Caco-2 (cell line): ENCODE data around the gene ERFL. TPM values are rescaled to one million over a fixed set of nuclear protein-coding genes. Genes with fewer than 3 reads are reported as not detected.
A peak's percentile ranks its signal among the peaks of the same experiment; 100 is the strongest.

Source experiments
- BruUV-seq: library from RNA; stranded (reverse); fragments of 400-500 nt; replicated peaks from 2 replicates; lab custom pipeline; 2021; lab: Mats Ljungman, UMichigan
- CTCF ChIA-PET: fragments of 300-600 bp; sonication (Branson Sonifier 250); formaldehyde crosslinking; loops from one replicate; lab custom pipeline; 2022; ENCODE audit warnings: antibody characterized with exemption; lab: Charles Lee
- POLR2A ChIA-PET: fragments of 300-600 bp; sonication (Branson Sonifier 250); formaldehyde crosslinking; loops from one replicate; lab custom pipeline; 2022; ENCODE audit warnings: antibody characterized with exemption; lab: Charles Lee
- DNase-seq, 2 experiments: peaks; one replicate each; pipeline versions ENCODE4 v3.0.0 to v3.0.0-alpha.2; 2020 to 2022
- H3K27me3 ChIP-seq: replicated peaks from 2 replicates; pipeline ENCODE4 v1.6.0; 2011; ENCODE audit warnings: low read length; ENCODE audit not compliant: control insufficient read depth, insufficient read depth
- H3K36me3 ChIP-seq: 2 replicates; pipeline ENCODE4 v1.5.1; 2011; ENCODE audit warnings: low read length; ENCODE audit not compliant: control insufficient read depth, insufficient read depth
- H3K4me1 ChIP-seq: fragments of 250-450 bp; sonication (Bioruptor Pico); 2 replicates; pipeline ENCODE4 v1.5.1; 2020; ENCODE audit warnings: mild to moderate bottlenecking
- H3K4me3 ChIP-seq: 2 replicates; pipeline ENCODE4 v1.5.1; 2011; ENCODE audit warnings: low read depth, mild to moderate bottlenecking, control low read depth, low read length
- H3K9me3 ChIP-seq: fragments of 250-450 bp; sonication (Bioruptor Pico); 2 replicates; pipeline ENCODE4 v1.5.1; 2020; ENCODE audit warnings: mild to moderate bottlenecking, moderate library complexity
- H3K27ac Mint-ChIP-seq: one replicate; pipeline ENCODE4 v1.8.0; 2022; ENCODE audit warnings: mixed read lengths; ENCODE audit not compliant: unreplicated experiment
- H3K27me3 Mint-ChIP-seq: one replicate; pipeline ENCODE4 v1.8.0; 2022; ENCODE audit warnings: mixed read lengths; ENCODE audit not compliant: insufficient read depth, unreplicated experiment
- H3K36me3 Mint-ChIP-seq: one replicate; pipeline ENCODE4 v1.8.0; 2022; ENCODE audit warnings: mild to moderate bottlenecking, mixed read lengths; ENCODE audit not compliant: insufficient read depth, unreplicated experiment
- H3K4me1 Mint-ChIP-seq: one replicate; pipeline ENCODE4 v1.8.0; 2022; ENCODE audit warnings: low read depth, mixed read lengths; ENCODE audit not compliant: unreplicated experiment
- H3K4me3 Mint-ChIP-seq: one replicate; pipeline ENCODE4 v1.8.0; 2022; ENCODE audit warnings: mild to moderate bottlenecking, moderate library complexity, mixed read lengths; ENCODE audit not compliant: unreplicated experiment
- H3K9me3 Mint-ChIP-seq: one replicate; pipeline ENCODE4 v1.8.0; 2022; ENCODE audit warnings: mixed read lengths; ENCODE audit not compliant: unreplicated experiment
- intact Hi-C: fragments of 100-400 bp; cut with micrococcal nuclease; formaldehyde crosslinking; loops from one replicate; pipeline ENCODE4 v1.10.0; 2022; ENCODE audit not compliant: unreplicated experiment
- total RNA-seq: library from RNA; stranded (reverse); gene quantifications from 2 replicates; pipeline ENCODE4 v1.2.3, GENCODE V29; 2022
- TF ChIP-seq, protein P1 (sequence below), 2 experiments: fragments of 200-600 bp in 1 of 2; IDR thresholded peaks; 1 replicate in 1 of 2; 2 replicates in 1 of 2; pipeline versions ENCODE4 v1.5.1 to v1.8.0; 2011 to 2022; ENCODE audit warnings: antibody characterized with exemption in 1 of 2, control low read depth in 1 of 2, inconsistent platforms in 1 of 2, low read depth in 1 of 2, low read length in 1 of 2, mild to moderate bottlenecking in 1 of 2, moderate library complexity in 1 of 2; ENCODE audit not compliant: insufficient read depth in 1 of 2, severe bottlenecking in 1 of 2, unreplicated experiment in 1 of 2

The ERFL gene
- total RNA-seq, 1 experiment from 2014 or later, result 0.23 TPM

DNA sequence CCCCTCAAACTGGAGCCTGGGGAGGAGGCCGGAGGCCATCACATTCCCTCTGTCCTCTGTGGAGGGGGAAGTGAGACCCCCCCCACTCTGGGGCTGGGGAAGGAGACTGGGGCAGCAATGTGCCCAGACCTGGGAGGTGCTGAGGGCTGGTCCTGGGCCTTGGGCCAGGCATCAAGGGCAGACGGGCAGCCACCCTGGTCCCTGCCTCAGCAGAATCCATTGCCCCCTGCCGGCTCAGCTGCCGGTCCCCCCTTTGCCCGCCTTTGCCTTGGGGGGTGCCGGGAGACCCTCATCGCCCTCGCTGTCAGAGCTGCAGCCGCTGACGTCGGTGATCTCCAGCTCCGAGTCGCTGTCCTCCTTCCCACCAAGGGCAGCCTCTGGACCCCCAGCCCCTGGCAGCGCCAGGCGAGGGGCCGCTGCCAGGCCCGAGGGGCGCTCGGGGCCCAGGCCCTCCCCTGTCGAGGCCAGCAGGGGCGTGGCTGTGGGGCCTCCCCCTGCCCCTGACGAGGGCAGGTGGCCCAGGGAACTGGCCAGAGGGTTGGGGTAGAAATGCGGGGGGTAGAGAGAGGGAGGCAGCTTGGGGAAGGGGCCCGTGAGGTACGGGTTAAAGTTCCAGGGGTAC lies 20.1 kb downstream of the ERFL start:
- Mint-ChIP-seq H3K4me1 (peaks cover 28% of the 10 kb centered on the region), H3K9me3 (no peaks in the 10 kb centered on the region), H3K27ac (no peak overlapping the region), H3K27me3 (no peaks in the 10 kb centered on the region), H3K4me3 (no peak overlapping the region), H3K36me3 (peaks cover 24% of the 10 kb centered on the region)
- Histone ChIP-seq H3K4me3 (no peak overlapping the region), H3K9me3 (no peaks in the 10 kb centered on the region), H3K27me3 (no peaks in the 10 kb centered on the region; the same call in 1 of the 2 replicates), H3K4me1 (peaks cover 26% of the 10 kb centered on the region), H3K36me3 (peaks cover 6% of the 10 kb centered on the region)
- DNase-seq, result no peak
- no TSS peak for BruUV-seq
- ChIA-PET CTCF (no interaction called here), POLR2A (no interaction called here)
- TF ChIP-seq, protein P1, sequence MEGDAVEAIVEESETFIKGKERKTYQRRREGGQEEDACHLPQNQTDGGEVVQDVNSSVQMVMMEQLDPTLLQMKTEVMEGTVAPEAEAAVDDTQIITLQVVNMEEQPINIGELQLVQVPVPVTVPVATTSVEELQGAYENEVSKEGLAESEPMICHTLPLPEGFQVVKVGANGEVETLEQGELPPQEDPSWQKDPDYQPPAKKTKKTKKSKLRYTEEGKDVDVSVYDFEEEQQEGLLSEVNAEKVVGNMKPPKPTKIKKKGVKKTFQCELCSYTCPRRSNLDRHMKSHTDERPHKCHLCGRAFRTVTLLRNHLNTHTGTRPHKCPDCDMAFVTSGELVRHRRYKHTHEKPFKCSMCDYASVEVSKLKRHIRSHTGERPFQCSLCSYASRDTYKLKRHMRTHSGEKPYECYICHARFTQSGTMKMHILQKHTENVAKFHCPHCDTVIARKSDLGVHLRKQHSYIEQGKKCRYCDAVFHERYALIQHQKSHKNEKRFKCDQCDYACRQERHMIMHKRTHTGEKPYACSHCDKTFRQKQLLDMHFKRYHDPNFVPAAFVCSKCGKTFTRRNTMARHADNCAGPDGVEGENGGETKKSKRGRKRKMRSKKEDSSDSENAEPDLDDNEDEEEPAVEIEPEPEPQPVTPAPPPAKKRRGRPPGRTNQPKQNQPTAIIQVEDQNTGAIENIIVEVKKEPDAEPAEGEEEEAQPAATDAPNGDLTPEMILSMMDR (IDR thresholded peaks at IDR 0.05; ENCODE audit: insufficient read depth in 1 of 2, low read depth in 1 of 2, low read length in 1 of 2, severe bottlenecking in 1 of 2, unreplicated experiment in 1 of 2), result no peak
- intact Hi-C loops, result no loop called here

DNA sequence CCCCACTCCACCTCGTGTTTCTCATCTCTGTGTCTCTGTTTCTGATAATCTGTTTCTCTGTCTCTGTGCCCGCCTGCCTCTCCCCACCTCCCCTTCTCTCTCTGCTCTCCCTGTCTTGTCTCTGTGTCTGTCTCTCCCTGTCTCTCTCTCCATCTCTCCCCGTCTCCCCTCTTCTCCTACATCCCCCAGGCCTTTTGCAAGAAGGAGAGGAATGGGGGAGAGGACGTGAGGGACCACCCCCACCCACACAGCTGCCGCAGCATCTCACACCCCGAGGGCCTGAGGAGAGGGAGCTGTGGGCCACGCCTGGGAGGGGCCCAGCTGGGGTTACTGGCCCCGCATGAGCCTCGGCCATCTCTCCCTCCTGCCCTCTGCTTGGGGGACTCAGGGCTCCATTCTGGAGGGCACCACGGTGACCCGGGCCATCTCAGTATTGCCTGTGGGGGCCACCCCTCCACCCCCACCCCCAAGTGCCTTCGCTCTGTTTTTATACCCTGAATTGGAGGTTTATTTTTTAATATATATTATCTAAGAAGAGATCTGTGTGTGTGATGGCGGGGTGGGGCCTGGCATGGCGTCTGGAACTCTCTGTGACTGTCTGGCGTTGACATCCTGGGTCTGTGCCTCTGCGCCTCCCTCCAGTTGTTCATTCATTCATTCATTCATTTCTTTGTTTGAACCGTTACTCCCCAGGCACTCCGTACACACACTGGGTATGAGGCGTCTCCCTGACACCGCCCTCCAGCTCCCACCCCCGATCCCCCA lies 21.2 kb downstream of the ERFL start:
- no peak overlapping the region for H3K4me3 Mint-ChIP-seq
- H3K4me1 Mint-ChIP-seq, result peaks cover 28% of the 10 kb centered on the region
- intact Hi-C loops, result no loop called here
- Histone ChIP-seq H3K9me3 (no peaks in the 10 kb centered on the region), H3K4me3 (no peak overlapping the region), H3K36me3 (peaks cover 6% of the 10 kb centered on the region), H3K27me3 (no peaks in the 10 kb centered on the region; the same call in 1 of the 2 replicates), H3K4me1 (peaks cover 26% of the 10 kb centered on the region)
- ChIA-PET POLR2A (no interaction called here), CTCF (no interaction called here)
- BruUV-seq, result no TSS peak
- TF ChIP-seq, protein P1 (IDR thresholded peaks at IDR 0.05; ENCODE audit: insufficient read depth in 1 of 2, low read depth in 1 of 2, low read length in 1 of 2, severe bottlenecking in 1 of 2, unreplicated experiment in 1 of 2), result no peak
- H3K9me3 Mint-ChIP-seq, result no peaks in the 10 kb centered on the region
- H3K36me3 Mint-ChIP-seq, result peaks cover 24% of the 10 kb centered on the region
- no peaks in the 10 kb centered on the region for H3K27me3 Mint-ChIP-seq
- H3K27ac Mint-ChIP-seq, result peak overlapping the region; percentile 0
- DNase-seq, result no peak

- CTCF ChIA-PET, result no interaction called here
- no TSS peak for BruUV-seq
Measured at GRCh38 chr19:41906271-41906670, 22.0 kb downstream of the ERFL start.

More at GRCh38 chr19:41906271-41906670, 22.0 kb downstream of the ERFL start:
- H3K27me3 Mint-ChIP-seq, result no peaks in the 10 kb centered on the region
- H3K4me1 Mint-ChIP-seq, result peaks cover 28% of the 10 kb centered on the region
- Histone ChIP-seq H3K4me3 (no peak overlapping the region), H3K27me3 (no peaks in the 10 kb centered on the region), H3K4me1 (peaks cover 26% of the 10 kb centered on the region), H3K9me3 (no peaks in the 10 kb centered on the region), H3K36me3 (peaks cover 8% of the 10 kb centered on the region)
- intact Hi-C loops, result no loop called here
- TF ChIP-seq, protein P1 (IDR thresholded peaks at IDR 0.05; ENCODE audit: insufficient read depth in 1 of 2, low read depth in 1 of 2, low read length in 1 of 2, severe bottlenecking in 1 of 2, unreplicated experiment in 1 of 2), result no peak
- peak overlapping the region; percentile 98 for H3K27ac Mint-ChIP-seq
- no peaks in the 10 kb centered on the region for H3K9me3 Mint-ChIP-seq
- peak overlapping the region; percentile 19 for H3K4me3 Mint-ChIP-seq
- peaks cover 30% of the 10 kb centered on the region for H3K36me3 Mint-ChIP-seq
- POLR2A ChIA-PET, result no interaction called here
- no peak for DNase-seq
